SK-N-SH (cell line): Measurements from ENCODE around the gene TLE1. TPM values are rescaled to one million over a fixed set of nuclear protein-coding genes. Genes with fewer than 3 reads are reported as not detected.
"Not testable (repeated sequence)": the region's sequence is repeated elsewhere in the genome, so short reads cannot be mapped to it uniquely, and the experiment has no call there.

Experiments used
- CTCF ChIA-PET: fragments of 300-600, 350-600 bp; formaldehyde crosslinking; extraction: SDS; loops from one replicate; lab custom pipeline; 2021; lab: Yijun Ruan, JAX
- POLR2A ChIA-PET: fragments of 350-600 bp; sonication (Branson Sonifier 250); formaldehyde crosslinking; extraction: SDS; loops from one replicate; lab custom pipeline; 2020; ENCODE audit warnings: antibody characterized with exemption, inconsistent platforms; lab: Yijun Ruan, JAX
- DNase-seq: peaks from one replicate; pipeline ENCODE4 v3.0.0; 2012
- H2AFZ ChIP-seq: fragments of 200-600 bp; sonication (generic); 2 replicates; pipeline ENCODE4 v1.8.1; 2016; ENCODE audit warnings: antibody characterized with exemption, mild to moderate bottlenecking, low read depth
- H3F3A ChIP-seq: fragments of 200-600 bp; sonication (generic); replicated peaks from 2 replicates; pipeline ENCODE3; 2016; ENCODE audit warnings: antibody characterized with exemption, mild to moderate bottlenecking; ENCODE audit not compliant: insufficient read depth
- H3K27ac ChIP-seq, 2 experiments: fragments of 200-500 bp in 1 of 2; fragments of 200-600 bp in 1 of 2; sonication (Bioruptor generic) in 1 of 2; sonication (generic), shearing (Covaris generic) in 1 of 2; 2 replicates each; pipeline versions ENCODE4 v1.5.1 to v1.6.1; 2014 to 2016; ENCODE audit warnings: low read depth in 2 of 2, inconsistent platforms in 1 of 2, low read length in 1 of 2, mild to moderate bottlenecking in 1 of 2, mixed read lengths in 1 of 2
- H3K27me3 ChIP-seq: fragments of 200-600 bp; sonication (generic), shearing (Covaris generic); 2 replicates; pipeline ENCODE4 v1.6.1; 2016; ENCODE audit warnings: mixed run types; ENCODE audit not compliant: insufficient read depth
- H3K36me3 ChIP-seq, 2 experiments: fragments of 200-500 bp in 1 of 2; fragments of 200-600 bp in 1 of 2; sonication (Bioruptor generic) in 1 of 2; sonication (generic) in 1 of 2; replicated peaks in 1 of 2; 2 replicates each; pipeline versions ENCODE3 to v1.5.1; 2014 to 2016; ENCODE audit warnings: low read length in 1 of 2, mild to moderate bottlenecking in 1 of 2; ENCODE audit not compliant: insufficient read depth in 2 of 2, control insufficient read depth in 1 of 2
- H3K4me1 ChIP-seq, 2 experiments: fragments of 200-500 bp in 1 of 2; fragments of 200-600 bp in 1 of 2; sonication (Bioruptor generic) in 1 of 2; sonication (generic), shearing (Covaris generic) in 1 of 2; 2 replicates each; pipeline versions ENCODE4 v1.5.1 to v1.6.1; 2014 to 2016; ENCODE audit warnings: low read depth in 1 of 2, low read length in 1 of 2, mixed run types in 1 of 2; ENCODE audit not compliant: insufficient read depth in 2 of 2, control insufficient read depth in 1 of 2
- H3K4me2 ChIP-seq: fragments of 200-600 bp; sonication (generic), shearing (Covaris generic); 2 replicates; pipeline ENCODE4 v1.6.1; 2017; ENCODE audit warnings: mixed run types
- H3K4me3 ChIP-seq, 2 experiments: fragments of 200-500 bp in 1 of 2; fragments of 200-600 bp in 1 of 2; sonication (Bioruptor generic) in 1 of 2; sonication (generic), shearing (Covaris generic) in 1 of 2; 2 replicates each; pipeline versions ENCODE4 v1.5.1 to v1.8.1; 2014 to 2016; ENCODE audit warnings: low read depth in 2 of 2, inconsistent platforms in 1 of 2, low read length in 1 of 2, mild to moderate bottlenecking in 1 of 2, mixed read lengths in 1 of 2, moderate library complexity in 1 of 2
- H3K79me2 ChIP-seq: fragments of 200-600 bp; sonication (generic); 2 replicates; pipeline ENCODE4 v1.8.1; 2017; ENCODE audit warnings: mild to moderate bottlenecking; ENCODE audit not compliant: insufficient read depth
- H3K9ac ChIP-seq: fragments of 200-600 bp; sonication (generic); 2 replicates; pipeline ENCODE4 v1.6.1; 2017; ENCODE audit warnings: mixed run types
- H3K9me2 ChIP-seq: fragments of 200-600 bp; sonication (generic); 2 replicates; pipeline ENCODE4 v1.6.1; 2017; ENCODE audit warnings: mixed run types
- H3K9me3 ChIP-seq: fragments of 200-600 bp; sonication (generic); 2 replicates; pipeline ENCODE4 v1.6.1; 2017; ENCODE audit warnings: mixed run types, mild to moderate bottlenecking, moderate library complexity
- H4K20me1 ChIP-seq: fragments of 200-600 bp; sonication (generic); 2 replicates; pipeline ENCODE4 v1.6.1; 2017; ENCODE audit warnings: mild to moderate bottlenecking, mixed run types; ENCODE audit not compliant: insufficient read depth
- GABPA ChIP-seq: IDR thresholded peaks from 2 replicates; pipeline ENCODE4 v1.4.0; 2012; ENCODE audit warnings: low read depth, mild to moderate bottlenecking
- NFIC ChIP-seq: IDR thresholded peaks from 2 replicates; pipeline ENCODE4 v1.4.0; 2012; ENCODE audit warnings: borderline replicate concordance
- POLR2AphosphoS5 ChIP-seq: IDR thresholded peaks from 2 replicates; pipeline ENCODE4 v1.6.1; 2012; ENCODE audit warnings: low read depth, low read length
- RAD21 ChIP-seq: IDR thresholded peaks from 2 replicates; pipeline ENCODE4 v1.6.1; 2012; ENCODE audit warnings: mild to moderate bottlenecking, low read length
- RXRA ChIP-seq: IDR thresholded peaks from 2 replicates; pipeline ENCODE4 v1.4.0; 2012; ENCODE audit warnings: low read depth, mild to moderate bottlenecking, borderline replicate concordance
- SIN3A ChIP-seq: IDR thresholded peaks from 2 replicates; pipeline ENCODE4 v1.6.1; 2012; ENCODE audit warnings: low read depth, mild to moderate bottlenecking, low read length, moderate library complexity, borderline replicate concordance
- TEAD4 ChIP-seq: IDR thresholded peaks from 2 replicates; pipeline ENCODE4 v1.4.0; 2012; ENCODE audit warnings: mild to moderate bottlenecking, borderline replicate concordance; ENCODE audit not compliant: insufficient read depth
- USF2 ChIP-seq: fragments of 150-350 bp; IDR thresholded peaks from 2 replicates; pipeline ENCODE4 v1.6.1; 2017; ENCODE audit warnings: antibody characterized with exemption, low read length, low read depth, borderline replicate concordance
- YY1 ChIP-seq: IDR thresholded peaks from 2 replicates; pipeline ENCODE4 v1.4.0; 2012; ENCODE audit warnings: low read depth, mild to moderate bottlenecking
- WGBS: methylation state at CpG from one replicate; pipeline ENCODE4 v1.1.6; 2017; ENCODE audit warnings: low lambda C conversion rate; 5-methylcytosine and 5-hydroxymethylcytosine counted together
- polyA plus RNA-seq, 3 experiments: library from polyadenylated mRNA; depleted of rRNA; stranded (reverse); fragments of >200 nt; gene quantifications; 2 replicates each; pipeline ENCODE4 v1.2.3, GENCODE V29; 2012
- TF ChIP-seq, protein P1 (sequence below): IDR thresholded peaks from 2 replicates; pipeline ENCODE4 v1.6.1; 2012; ENCODE audit warnings: mild to moderate bottlenecking, low read depth, low read length, moderate library complexity

TLE1 gene
- polyA plus RNA-seq, 1 of the 3 experiments (the other 2 are of a cell fraction), result 33.0 TPM

DNA sequence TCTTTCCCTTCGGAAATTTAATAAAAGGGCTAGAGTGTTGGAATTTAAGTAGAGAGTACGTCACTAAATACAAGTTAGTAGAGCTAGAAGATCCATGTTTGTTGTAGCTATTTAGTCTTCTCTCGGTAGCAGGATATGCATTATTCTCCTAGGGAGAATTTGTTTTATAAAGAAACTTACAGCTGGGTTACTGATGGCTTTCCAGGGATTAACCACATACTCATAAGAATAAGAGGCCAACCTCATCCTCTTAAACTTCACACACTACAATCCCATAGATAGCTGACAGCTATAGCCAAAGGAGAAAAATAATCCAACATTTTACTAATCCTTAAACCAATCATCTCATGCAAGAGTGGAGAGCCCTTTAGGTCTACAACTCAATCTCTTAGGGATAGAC lies 43.0 kb downstream of the TLE1 start (continued):
- TF ChIP-seq POLR2AphosphoS5, result no peak
- TF ChIP-seq USF2, result no peak
- TF ChIP-seq TEAD4, result no peak
- no peak for TF ChIP-seq GABPA

- H3K9me3 ChIP-seq, H3K4me2 ChIP-seq, DNase-seq, H3K4me3 ChIP-seq, H3K27ac ChIP-seq, H3K27me3 ChIP-seq, H2AFZ ChIP-seq, POLR2A ChIA-PET, CTCF ChIA-PET, H3K36me3 ChIP-seq, H3F3A ChIP-seq, H3K4me1 ChIP-seq, H3K79me2 ChIP-seq, H4K20me1 ChIP-seq, H3K9me2 ChIP-seq, H3K9ac ChIP-seq: not testable (repeated sequence)
- 75% methylated on average over 6 of the region's 6 CpGs for WGBS
Measured at GRCh38 chr9:81644513-81644912, 44.8 kb downstream of the TLE1 start.

DNA sequence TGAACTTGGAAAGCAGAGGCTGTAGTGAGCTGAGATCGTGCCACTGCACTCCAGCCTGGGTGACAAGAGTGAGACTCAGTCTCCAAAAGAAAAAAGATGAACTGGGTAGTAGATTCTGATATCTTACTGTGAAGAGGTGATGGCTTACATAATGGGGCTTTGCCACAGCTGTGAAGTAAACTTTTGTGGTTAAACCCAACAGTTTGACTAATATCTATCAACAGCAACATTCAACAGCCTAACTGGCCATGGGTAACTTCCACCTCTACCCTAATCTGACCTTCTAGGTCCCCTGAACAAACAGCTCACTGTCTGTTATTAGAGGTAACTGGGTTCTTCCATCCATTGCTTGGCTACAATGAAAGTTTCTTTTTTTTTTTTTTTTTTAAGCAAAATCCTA lies 52.1 kb downstream of the TLE1 start:
- POLR2A ChIA-PET, result no interaction called here
- H3K27me3 ChIP-seq, result no peaks in the 10 kb centered on the region
- H2AFZ ChIP-seq, result no peak overlapping the region
- no peak overlapping the region for H3K27ac ChIP-seq
- no peak for DNase-seq
- H3F3A ChIP-seq, result peaks cover 17% of the 10 kb centered on the region
- 100% methylated on average over 1 of the region's 1 CpG for WGBS
- H3K9me2 ChIP-seq, result no peaks in the 10 kb centered on the region
- H3K79me2 ChIP-seq, result peaks cover 4% of the 10 kb centered on the region; the same call in 1 of the 2 replicates
- no peak overlapping the region for H3K4me3 ChIP-seq
- CTCF ChIA-PET, result no interaction called here
- H3K36me3 ChIP-seq, result no peaks in the 10 kb centered on the region
- no peak overlapping the region for H3K4me2 ChIP-seq
- TF ChIP-seq RAD21 (no peak), YY1 (no peak)
- H3K9ac ChIP-seq, result no peak overlapping the region
- H4K20me1 ChIP-seq, result no peaks in the 10 kb centered on the region
- peaks cover 2 to 14% of the 10 kb centered on the region in 2 experiments; a peak in 2 of 4 replicates for H3K4me1 ChIP-seq
- no peaks in the 10 kb centered on the region for H3K9me3 ChIP-seq

DNA sequence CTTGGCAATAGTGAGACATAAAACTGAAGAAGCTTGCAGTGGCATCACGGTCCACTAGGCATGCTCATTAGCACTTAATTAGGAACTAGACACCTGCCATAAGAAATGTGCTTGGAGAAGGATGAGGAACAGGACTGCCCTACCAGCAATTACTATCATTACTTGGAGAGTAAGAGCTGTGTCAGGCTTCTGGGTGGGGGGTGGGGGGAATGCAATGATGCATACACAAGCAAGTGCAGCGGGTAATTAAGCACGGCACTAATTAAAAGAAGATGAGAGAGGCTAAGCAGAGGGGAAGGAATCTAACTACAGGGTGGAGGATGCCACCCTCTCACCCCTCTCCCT lies 53.1 kb downstream of the TLE1 start:
- peaks cover 4% of the 10 kb centered on the region; the same call in 1 of the 2 replicates for H3K79me2 ChIP-seq
- H3K36me3 ChIP-seq, result peaks cover 0 to 2% of the 10 kb centered on the region in 2 experiments
- WGBS, result 78% methylated on average over 3 of the region's 3 CpGs
- H3K9ac ChIP-seq, result no peak overlapping the region
- no peaks in the 10 kb centered on the region for H3K27me3 ChIP-seq
- no peak overlapping the region for H2AFZ ChIP-seq
- H3K9me2 ChIP-seq, result no peaks in the 10 kb centered on the region
- TF ChIP-seq SIN3A, result no peak
- no peak for TF ChIP-seq POLR2AphosphoS5
- TF ChIP-seq RXRA, result no peak
- TF ChIP-seq, protein P1, sequence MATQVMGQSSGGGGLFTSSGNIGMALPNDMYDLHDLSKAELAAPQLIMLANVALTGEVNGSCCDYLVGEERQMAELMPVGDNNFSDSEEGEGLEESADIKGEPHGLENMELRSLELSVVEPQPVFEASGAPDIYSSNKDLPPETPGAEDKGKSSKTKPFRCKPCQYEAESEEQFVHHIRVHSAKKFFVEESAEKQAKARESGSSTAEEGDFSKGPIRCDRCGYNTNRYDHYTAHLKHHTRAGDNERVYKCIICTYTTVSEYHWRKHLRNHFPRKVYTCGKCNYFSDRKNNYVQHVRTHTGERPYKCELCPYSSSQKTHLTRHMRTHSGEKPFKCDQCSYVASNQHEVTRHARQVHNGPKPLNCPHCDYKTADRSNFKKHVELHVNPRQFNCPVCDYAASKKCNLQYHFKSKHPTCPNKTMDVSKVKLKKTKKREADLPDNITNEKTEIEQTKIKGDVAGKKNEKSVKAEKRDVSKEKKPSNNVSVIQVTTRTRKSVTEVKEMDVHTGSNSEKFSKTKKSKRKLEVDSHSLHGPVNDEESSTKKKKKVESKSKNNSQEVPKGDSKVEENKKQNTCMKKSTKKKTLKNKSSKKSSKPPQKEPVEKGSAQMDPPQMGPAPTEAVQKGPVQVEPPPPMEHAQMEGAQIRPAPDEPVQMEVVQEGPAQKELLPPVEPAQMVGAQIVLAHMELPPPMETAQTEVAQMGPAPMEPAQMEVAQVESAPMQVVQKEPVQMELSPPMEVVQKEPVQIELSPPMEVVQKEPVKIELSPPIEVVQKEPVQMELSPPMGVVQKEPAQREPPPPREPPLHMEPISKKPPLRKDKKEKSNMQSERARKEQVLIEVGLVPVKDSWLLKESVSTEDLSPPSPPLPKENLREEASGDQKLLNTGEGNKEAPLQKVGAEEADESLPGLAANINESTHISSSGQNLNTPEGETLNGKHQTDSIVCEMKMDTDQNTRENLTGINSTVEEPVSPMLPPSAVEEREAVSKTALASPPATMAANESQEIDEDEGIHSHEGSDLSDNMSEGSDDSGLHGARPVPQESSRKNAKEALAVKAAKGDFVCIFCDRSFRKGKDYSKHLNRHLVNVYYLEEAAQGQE, result no peak
- TF ChIP-seq TEAD4, result no peak
- TF ChIP-seq NFIC, result no peak
- TF ChIP-seq YY1, result no peak
- H3K9me3 ChIP-seq, result no peaks in the 10 kb centered on the region
- H3K27ac ChIP-seq, result peak overlapping the region; percentile 16 to 68; a peak in 3 of 4 replicates
- no peak for DNase-seq
- peak overlapping the region; percentile 50; the same call in 1 of the 2 replicates for H3K4me2 ChIP-seq
- peaks cover 17% of the 10 kb centered on the region for H3F3A ChIP-seq
- CTCF ChIA-PET, result no interaction called here
- no peaks in the 10 kb centered on the region for H4K20me1 ChIP-seq
- POLR2A ChIA-PET, result no interaction called here
- H3K4me1 ChIP-seq, result peaks cover 2 to 14% of the 10 kb centered on the region in 2 experiments; a peak in 2 of 4 replicates
- no peak overlapping the region for H3K4me3 ChIP-seq
